Astrocyte of the spinal cord (primary cell): Measurements from ENCODE around the gene TAS2R13.

Experiments
- DNase-seq: peaks from one replicate; pipeline ENCODE4 v3.0.0; 2011; ENCODE audit warnings: low read depth, low spot score
- H3K4me3 ChIP-seq: 2 replicates; pipeline ENCODE4 v1.5.1; 2011; ENCODE audit warnings: low read depth, mild to moderate bottlenecking, low read length, moderate library complexity
- in situ Hi-C: cut with HindIII; loops from 2 replicates; pipeline ENCODE4 v1.10.0; 2017; ENCODE audit warnings: low sequenced_read_pairs
- TF ChIP-seq, protein P1 (sequence below): IDR thresholded peaks from 2 replicates; pipeline ENCODE4 v1.5.1; 2012; ENCODE audit warnings: low read depth, mild to moderate bottlenecking, low read length, inconsistent platforms

The TAS2R13 gene, protein sequence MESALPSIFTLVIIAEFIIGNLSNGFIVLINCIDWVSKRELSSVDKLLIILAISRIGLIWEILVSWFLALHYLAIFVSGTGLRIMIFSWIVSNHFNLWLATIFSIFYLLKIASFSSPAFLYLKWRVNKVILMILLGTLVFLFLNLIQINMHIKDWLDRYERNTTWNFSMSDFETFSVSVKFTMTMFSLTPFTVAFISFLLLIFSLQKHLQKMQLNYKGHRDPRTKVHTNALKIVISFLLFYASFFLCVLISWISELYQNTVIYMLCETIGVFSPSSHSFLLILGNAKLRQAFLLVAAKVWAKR

DNA sequence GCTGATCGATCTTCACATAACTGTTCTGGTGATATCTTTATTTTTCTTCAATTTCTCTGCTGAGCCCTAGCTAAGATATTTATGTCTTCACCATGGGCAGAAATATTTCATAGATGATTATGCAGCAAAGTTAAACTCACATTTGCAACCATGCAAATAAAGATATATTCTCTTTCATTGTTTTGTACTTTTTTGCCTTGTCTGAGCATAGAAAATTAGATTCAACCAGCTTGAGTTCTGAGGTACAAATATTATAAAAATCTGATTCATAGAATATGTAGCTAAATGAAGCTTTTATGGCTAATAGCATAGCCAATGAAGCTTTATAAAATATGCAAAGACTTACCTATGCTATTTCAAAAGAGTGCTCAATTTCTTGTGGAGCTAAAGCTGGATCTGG lies at the start of gene TAS2R13:
TAS2R13 (minus strand) TSS at position 101 of the 400 bp plus-strand sequence. CDS start 264 bp downstream, outside the sequence.
- no peak for DNase-seq
- no peak within 1 kb of the TSS for H3K4me3 ChIP-seq
- in situ Hi-C loops = no loop called here
- TF ChIP-seq, protein P1, sequence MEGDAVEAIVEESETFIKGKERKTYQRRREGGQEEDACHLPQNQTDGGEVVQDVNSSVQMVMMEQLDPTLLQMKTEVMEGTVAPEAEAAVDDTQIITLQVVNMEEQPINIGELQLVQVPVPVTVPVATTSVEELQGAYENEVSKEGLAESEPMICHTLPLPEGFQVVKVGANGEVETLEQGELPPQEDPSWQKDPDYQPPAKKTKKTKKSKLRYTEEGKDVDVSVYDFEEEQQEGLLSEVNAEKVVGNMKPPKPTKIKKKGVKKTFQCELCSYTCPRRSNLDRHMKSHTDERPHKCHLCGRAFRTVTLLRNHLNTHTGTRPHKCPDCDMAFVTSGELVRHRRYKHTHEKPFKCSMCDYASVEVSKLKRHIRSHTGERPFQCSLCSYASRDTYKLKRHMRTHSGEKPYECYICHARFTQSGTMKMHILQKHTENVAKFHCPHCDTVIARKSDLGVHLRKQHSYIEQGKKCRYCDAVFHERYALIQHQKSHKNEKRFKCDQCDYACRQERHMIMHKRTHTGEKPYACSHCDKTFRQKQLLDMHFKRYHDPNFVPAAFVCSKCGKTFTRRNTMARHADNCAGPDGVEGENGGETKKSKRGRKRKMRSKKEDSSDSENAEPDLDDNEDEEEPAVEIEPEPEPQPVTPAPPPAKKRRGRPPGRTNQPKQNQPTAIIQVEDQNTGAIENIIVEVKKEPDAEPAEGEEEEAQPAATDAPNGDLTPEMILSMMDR = no peak

DNA sequence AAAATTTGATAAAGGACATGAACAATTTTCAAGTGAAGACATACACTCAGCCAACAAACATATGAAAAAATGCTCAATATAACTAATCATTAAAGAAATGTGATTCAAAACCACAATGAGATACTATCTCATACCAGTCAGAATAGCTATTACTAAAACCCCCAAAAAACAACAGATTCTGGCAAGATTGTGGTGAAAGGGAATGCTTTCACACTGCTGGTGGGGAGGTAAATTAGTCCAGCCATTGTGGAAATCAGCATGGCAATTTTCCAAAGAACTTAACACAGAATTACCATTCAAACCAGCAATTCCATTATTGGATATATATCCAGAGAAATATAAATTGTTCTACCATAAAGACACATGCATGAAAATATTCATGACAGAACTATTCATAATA lies 48.4 kb upstream of the TAS2R13 start:
- TF ChIP-seq, protein P1 = no peak
- H3K4me3 ChIP-seq = no peak overlapping the region
- in situ Hi-C loops = no loop called here
- peak; percentile 33 for DNase-seq

DNA sequence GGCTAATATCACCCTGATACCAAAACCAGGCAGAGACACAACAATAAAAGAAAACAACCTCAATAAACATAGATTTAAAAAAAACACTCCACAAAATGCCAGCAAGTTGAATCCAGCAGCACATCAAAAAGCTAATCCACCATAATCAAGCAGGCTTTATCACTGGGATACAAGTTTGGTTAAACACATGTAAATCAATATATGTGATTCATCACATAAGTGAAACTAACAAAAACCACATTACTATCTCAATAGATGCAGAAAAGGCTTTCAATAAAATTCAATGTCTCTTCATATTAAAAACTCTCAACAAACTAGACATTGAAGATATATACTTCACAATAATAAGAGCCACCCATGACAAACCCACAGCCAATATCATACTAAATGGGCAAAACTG lies 46.7 kb upstream of the TAS2R13 start:
- TF ChIP-seq, protein P1 = no peak
- in situ Hi-C loops = no loop called here
- H3K4me3 ChIP-seq = no peak overlapping the region
- DNase-seq = no peak

DNA sequence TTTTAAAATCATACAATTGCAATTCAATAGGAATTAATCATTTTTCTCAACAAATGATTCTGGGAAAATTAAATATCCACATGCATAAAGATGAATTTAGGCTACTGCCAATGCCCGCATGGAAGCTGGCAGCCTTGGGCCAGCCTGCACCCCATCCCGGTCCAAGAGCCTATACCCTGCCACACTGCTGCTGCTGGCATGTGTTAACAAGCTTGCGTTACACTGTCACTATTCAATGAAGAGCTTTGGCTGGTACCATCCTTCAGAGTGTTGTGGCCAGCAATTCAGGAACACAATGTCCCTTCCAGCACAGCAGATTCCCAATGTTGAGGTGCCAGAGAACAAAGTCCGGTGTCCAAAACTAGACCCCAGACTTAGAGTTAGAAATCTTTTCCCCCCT lies 43.3 kb upstream of the TAS2R13 start:
- in situ Hi-C loops = no loop called here
- TF ChIP-seq, protein P1 = no peak
- no peak overlapping the region for H3K4me3 ChIP-seq
- no peak for DNase-seq

DNA sequence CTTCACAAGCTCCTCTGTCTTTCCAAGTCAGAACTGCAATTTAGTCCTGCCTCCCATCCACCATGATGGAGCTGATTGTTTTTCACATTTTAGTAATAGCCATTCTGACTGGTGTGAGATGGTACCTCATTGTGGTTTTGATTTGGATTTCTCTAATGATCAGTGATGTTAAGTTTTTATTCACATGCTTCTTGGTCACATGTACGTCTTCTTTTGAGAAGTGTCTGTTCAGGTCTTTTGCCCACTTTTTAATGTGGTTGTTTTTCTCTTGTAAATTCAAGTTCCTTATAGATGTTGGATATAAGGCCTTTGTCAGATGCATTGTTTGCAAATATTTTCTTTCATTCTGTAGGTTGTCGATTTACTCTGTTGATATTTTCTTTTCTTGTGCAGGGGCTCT lies 33.8 kb upstream of the TAS2R13 start:
- DNase-seq = no peak
- in situ Hi-C loops = no loop called here

DNA sequence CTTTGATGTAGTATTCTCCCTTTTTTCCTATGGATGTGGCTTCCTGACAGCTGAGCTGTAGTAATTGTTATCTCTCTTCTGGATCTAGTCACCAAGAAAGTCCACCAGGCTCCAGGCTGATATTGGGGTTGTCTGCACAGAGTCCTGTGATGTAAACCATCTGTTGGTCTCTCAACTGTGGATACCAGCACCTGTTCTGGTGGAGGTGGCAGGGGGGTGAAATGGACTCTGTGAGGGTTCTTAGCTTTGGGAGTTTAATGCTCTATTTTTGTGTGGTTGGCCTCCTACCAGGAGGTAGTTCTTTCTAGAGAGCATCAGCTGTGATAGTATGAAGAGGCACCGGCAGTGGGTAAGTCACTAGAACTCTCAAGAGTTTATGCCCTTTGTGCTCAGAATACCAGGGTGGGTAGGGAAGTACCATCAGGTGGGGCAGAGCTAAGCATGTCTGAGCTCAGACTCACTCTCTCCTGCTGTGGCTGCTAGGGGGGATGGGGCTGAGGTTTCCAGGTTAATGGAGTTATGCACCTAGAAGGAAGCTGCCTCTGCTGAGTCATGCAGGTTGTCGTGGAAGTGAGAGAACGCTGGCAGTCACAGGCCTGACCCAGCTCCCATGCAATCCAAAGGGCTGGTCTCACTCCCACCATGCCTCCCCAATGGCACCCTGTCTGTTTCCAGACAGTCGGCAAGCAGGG lies 32.7 kb upstream of the TAS2R13 start:
- no peak for DNase-seq
- in situ Hi-C loops = no loop called here
- no peak overlapping the region for H3K4me3 ChIP-seq
- TF ChIP-seq, protein P1 = no peak

More for the DNA sequence above, 33.8 kb upstream of the TAS2R13 start:
- TF ChIP-seq, protein P1 = no peak
- H3K4me3 ChIP-seq = no peak overlapping the region
